DMS79 (cell line): ENCODE measurements around the gene SIPA1L3.
A peak's percentile ranks its signal among the peaks of the same experiment; 100 is the strongest.
"Not testable (repeated sequence)": the region's sequence is repeated elsewhere in the genome, so short reads cannot be mapped to it uniquely, and the experiment has no call there.

ENCODE experiments used
- DNase-seq: peaks from one replicate; lab custom pipeline; 2025; lab: John Stamatoyannopoulos, UW

The SIPA1L3 gene

GRCh38 chr19:38022791-38023670 is 116.0 kb downstream of the SIPA1L3 start:
- DNase-seq: no peak

- DNase-seq: no peak
Measured at GRCh38 chr19:38023671-38024541, 116.9 kb downstream of the SIPA1L3 start.

- no peak for DNase-seq
Measured at GRCh38 chr19:38024992-38025908, 118.2 kb downstream of the SIPA1L3 start.

GRCh38 chr19:38025909-38026307 is 118.9 kb downstream of the SIPA1L3 start:
- no peak for DNase-seq

- DNase-seq: no peak
Measured at GRCh38 chr19:38028913-38029510, 122.0 kb downstream of the SIPA1L3 start.

GRCh38 chr19:38030001-38030400 is 123.0 kb downstream of the SIPA1L3 start:
- not testable (repeated sequence) for DNase-seq

- DNase-seq: no peak
Measured at GRCh38 chr19:38030686-38031422, 123.8 kb downstream of the SIPA1L3 start.

- DNase-seq: no peak
Measured at GRCh38 chr19:38031423-38031770, 124.4 kb downstream of the SIPA1L3 start.

GRCh38 chr19:38032151-38032550 is 125.1 kb downstream of the SIPA1L3 start:
- no peak for DNase-seq

GRCh38 chr19:38032951-38033350 is 125.9 kb downstream of the SIPA1L3 start:
- DNase-seq: no peak

GRCh38 chr19:38033658-38034491 is 126.9 kb downstream of the SIPA1L3 start:
- no peak for DNase-seq

- DNase-seq: no peak
Measured at GRCh38 chr19:38034492-38034860, 127.5 kb downstream of the SIPA1L3 start.

- no peak for DNase-seq
Measured at GRCh38 chr19:38035515-38036495, 128.8 kb downstream of the SIPA1L3 start.

- peak; percentile 60 for DNase-seq
Measured at GRCh38 chr19:38036707-38037611, 130.0 kb downstream of the SIPA1L3 start.

GRCh38 chr19:38039966-38040365 is 133.0 kb downstream of the SIPA1L3 start:
- DNase-seq: no peak

GRCh38 chr19:38042132-38042531 is 135.1 kb downstream of the SIPA1L3 start:
- no peak for DNase-seq

- DNase-seq: no peak
Measured at GRCh38 chr19:38043649-38044144, 136.7 kb downstream of the SIPA1L3 start.
